ENCODE results near the gene CLIC5. TPM values are rescaled to one million over a fixed set of nuclear protein-coding genes. Genes with fewer than 3 reads are reported as not detected.

Gene CLIC5
- total and polyA plus RNA-seq, 12 donors: 28.1 to 372 (median 301) TPM

DNA sequence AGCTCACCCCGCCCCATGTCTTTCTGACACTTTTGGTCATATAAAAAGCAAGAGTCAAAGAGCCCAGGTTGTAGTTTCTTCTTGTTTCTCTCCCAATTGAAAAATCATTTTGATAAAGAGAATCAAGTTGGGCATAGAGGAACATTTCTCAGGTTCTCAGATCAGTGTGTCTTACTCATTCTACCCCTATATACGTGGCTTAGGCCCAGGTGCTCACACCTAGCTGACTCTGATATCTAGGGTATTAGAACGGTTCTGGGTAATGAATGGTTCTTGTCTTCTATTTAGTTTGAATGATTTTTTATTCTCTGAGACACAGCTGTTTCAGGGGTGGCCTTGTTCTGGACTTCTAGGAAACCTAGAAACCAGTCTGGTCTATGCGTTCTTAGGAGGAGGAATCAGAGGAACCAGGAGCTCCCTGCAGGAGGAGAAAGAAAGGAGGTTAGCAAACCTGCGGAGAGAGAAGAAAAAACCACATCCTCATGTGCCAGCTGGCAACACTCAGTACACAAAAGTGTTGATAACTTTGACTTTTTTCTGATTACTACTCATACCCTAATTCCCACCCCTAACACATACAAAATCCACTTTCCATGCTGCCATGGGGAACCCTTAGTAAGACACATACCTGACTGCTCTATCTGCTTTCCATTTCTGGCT is 178.0 kb downstream of the CLIC5 start:
- no peak overlapping the region for H3K27ac ChIP-seq
- TF ChIP-seq, protein P1, sequence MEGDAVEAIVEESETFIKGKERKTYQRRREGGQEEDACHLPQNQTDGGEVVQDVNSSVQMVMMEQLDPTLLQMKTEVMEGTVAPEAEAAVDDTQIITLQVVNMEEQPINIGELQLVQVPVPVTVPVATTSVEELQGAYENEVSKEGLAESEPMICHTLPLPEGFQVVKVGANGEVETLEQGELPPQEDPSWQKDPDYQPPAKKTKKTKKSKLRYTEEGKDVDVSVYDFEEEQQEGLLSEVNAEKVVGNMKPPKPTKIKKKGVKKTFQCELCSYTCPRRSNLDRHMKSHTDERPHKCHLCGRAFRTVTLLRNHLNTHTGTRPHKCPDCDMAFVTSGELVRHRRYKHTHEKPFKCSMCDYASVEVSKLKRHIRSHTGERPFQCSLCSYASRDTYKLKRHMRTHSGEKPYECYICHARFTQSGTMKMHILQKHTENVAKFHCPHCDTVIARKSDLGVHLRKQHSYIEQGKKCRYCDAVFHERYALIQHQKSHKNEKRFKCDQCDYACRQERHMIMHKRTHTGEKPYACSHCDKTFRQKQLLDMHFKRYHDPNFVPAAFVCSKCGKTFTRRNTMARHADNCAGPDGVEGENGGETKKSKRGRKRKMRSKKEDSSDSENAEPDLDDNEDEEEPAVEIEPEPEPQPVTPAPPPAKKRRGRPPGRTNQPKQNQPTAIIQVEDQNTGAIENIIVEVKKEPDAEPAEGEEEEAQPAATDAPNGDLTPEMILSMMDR (IDR thresholded peaks at IDR 0.05): no peak
- intact Hi-C loops (cut with DNase I): no loop called here
- H3K4me3 ChIP-seq: no peak overlapping the region
- WGBS, 2 donors: 82 to 86% methylated on average over 5 of the region's 5 CpGs
- no peaks in the 10 kb centered on the region for H3K36me3 ChIP-seq
- no peak for ATAC-seq
- no peaks in the 10 kb centered on the region for H3K27me3 ChIP-seq
- no peaks in the 10 kb centered on the region for H3K9me3 ChIP-seq
- H3K4me1 ChIP-seq: peaks cover 0 to 14% (median 0%) of the 10 kb centered on the region in 9 donors
- no peak for DNase-seq

DNA sequence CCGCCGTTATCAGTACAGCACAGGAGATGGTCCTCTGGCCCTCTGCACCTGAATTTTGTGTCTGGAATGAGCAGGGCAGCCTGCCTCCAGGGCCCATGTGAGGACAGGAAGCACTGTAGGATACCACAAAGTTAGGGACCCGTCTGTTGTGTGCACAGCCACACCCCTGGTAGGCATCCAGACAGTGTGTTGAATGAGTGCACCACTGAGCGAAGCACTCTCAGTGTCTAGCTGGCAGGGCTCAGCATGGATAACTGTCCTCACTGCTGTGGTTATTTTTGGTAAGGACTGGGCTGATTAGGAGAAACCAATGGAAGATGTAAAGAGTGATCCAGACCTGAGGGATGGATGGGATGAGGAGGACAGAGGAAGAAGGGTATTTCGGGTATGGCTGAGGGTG is 178.7 kb downstream of the CLIC5 start:
- DNase-seq (no peak), ATAC-seq (peak in 5 of 8 donors; percentile 23 to 58 (median 49))
- H3K36me3 ChIP-seq: no peaks in the 10 kb centered on the region
- intact Hi-C loops (cut with DNase I): no loop called here
- no peaks in the 10 kb centered on the region for H3K9me3 ChIP-seq
- no peak overlapping the region for H3K27ac ChIP-seq
- TF ChIP-seq, protein P1 (IDR thresholded peaks at IDR 0.05): no peak
- 83 to 84% methylated on average over 5 of the region's 5 CpGs for WGBS, 2 donors
- H3K4me3 ChIP-seq: no peak overlapping the region
- peaks cover 0 to 14% (median 0%) of the 10 kb centered on the region in 9 donors for H3K4me1 ChIP-seq
- H3K27me3 ChIP-seq: no peaks in the 10 kb centered on the region

DNA sequence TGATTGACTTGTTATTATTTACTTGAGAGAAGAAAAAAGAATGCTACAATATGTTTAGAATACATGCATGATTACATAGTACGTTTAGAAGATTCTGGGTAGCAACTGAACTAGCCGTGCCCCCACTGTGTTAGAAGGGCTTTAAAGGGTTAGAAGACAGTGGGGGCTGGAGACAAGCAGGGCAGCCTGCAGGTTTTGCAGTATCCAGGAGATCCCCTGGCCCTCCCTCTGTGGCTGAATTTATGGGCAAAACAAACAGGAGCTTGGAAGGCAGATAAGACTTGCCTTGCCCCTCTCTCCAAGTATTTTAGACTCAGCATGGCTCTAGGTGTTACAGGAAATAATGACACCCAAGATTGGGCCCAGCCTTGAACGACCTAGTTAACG is 179.2 kb downstream of the CLIC5 start:
- TF ChIP-seq, protein P1 (IDR thresholded peaks at IDR 0.05): no peak
- DNase-seq (no peak), ATAC-seq (no peak)
- intact Hi-C loops (cut with DNase I): no loop called here
- Histone ChIP-seq H3K4me1 (peaks cover 0 to 14% (median 0%) of the 10 kb centered on the region in 9 donors), H3K27me3 (no peaks in the 10 kb centered on the region), H3K4me3 (no peak overlapping the region), H3K27ac (no peak overlapping the region), H3K36me3 (no peaks in the 10 kb centered on the region), H3K9me3 (no peaks in the 10 kb centered on the region)
- 71 to 79% methylated on average over 4 of the region's 4 CpGs for WGBS, 2 donors

DNA sequence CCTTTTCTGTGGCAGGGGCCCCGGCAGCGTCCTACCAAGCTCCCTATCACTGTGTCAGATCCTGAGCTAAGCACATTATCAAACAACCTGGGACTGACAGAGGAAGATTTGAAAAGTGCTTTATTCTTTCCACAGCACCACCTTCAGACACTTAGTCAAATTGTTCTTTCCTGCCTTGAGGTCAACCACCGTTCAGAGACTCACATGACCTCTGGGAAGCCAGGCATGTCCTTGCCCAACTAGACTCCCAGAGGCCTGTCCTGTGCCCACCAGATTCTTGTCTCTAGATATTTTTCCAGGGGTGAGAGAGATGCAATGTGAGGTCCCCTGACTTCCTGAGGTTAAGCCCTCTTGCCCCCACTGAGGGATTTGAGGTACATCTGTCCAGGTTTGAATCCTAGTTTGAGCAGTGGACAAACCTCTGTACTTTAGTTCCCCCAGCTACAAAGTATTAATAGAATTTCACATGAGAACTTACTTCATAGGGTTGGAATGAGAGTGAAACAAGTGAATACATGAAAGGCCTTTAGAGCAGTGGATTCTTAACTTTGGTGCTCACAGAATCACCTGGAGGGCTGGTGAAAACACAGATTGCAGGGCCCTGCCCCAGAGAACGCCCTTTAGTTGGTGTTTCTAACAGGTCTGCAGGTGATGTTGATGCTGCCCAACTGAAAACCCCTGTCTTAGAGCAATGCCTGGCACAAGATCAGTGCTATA is 179.8 kb downstream of the CLIC5 start:
- TF ChIP-seq, protein P1 (IDR thresholded peaks at IDR 0.05): no peak
- 75 to 78% methylated on average over 4 of the region's 4 CpGs for WGBS, 2 donors
- ATAC-seq: peak in 6 of 8 donors; percentile 33 to 63 (median 52)

More for the DNA sequence above, 179.8 kb downstream of the CLIC5 start:
- Histone ChIP-seq H3K4me1 (peaks cover 0 to 14% (median 0%) of the 10 kb centered on the region in 9 donors), H3K4me3 (no peak overlapping the region), H3K36me3 (no peaks in the 10 kb centered on the region), H3K27ac (peak overlapping the region in 1 of 10 donors; percentile 34), H3K9me3 (no peaks in the 10 kb centered on the region), H3K27me3 (no peaks in the 10 kb centered on the region)
- no peak for DNase-seq
- intact Hi-C loops (cut with DNase I): no loop called here

Data from heart right ventricle (tissue), 16 donors.